Neutrophil (primary cell): ENCODE data around the gene MSI2.

Experiments used
- H3K27ac ChIP-seq: fragments of 200-600 bp; sonication (generic); 2 replicates; pipeline ENCODE4 v1.5.1; 2016; ENCODE audit warnings: mild to moderate bottlenecking, moderate library complexity
- H3K27me3 ChIP-seq: fragments of 200-600 bp; sonication (generic); 2 replicates; pipeline ENCODE4 v1.6.0; 2016; ENCODE audit warnings: mild to moderate bottlenecking
- H3K36me3 ChIP-seq: fragments of 200-600 bp; sonication (generic); 2 replicates; pipeline ENCODE4 v1.5.1; 2017
- H3K4me1 ChIP-seq, 2 experiments: fragments of 200-600 bp in 1 of 2; sonication (generic) in 1 of 2; 1 replicate in 1 of 2; 2 replicates in 1 of 2; pipeline versions ENCODE4 v1.5.1 to v1.6.1; 2013 to 2016; ENCODE audit warnings: low read depth in 1 of 2, low read length in 1 of 2, mild to moderate bottlenecking in 1 of 2, moderate library complexity in 1 of 2; ENCODE audit not compliant: control insufficient read depth in 1 of 2, insufficient read depth in 1 of 2
- H3K4me3 ChIP-seq, 2 experiments: fragments of 200-600 bp in 1 of 2; sonication (generic) in 1 of 2; 1 replicate in 1 of 2; 2 replicates in 1 of 2; pipeline ENCODE4 v1.5.1; 2013 to 2016; ENCODE audit warnings: low read depth in 1 of 2, low read length in 1 of 2, mild to moderate bottlenecking in 1 of 2, moderate library complexity in 1 of 2
- H3K9me3 ChIP-seq: fragments of 200-600 bp; sonication (generic); 2 replicates; pipeline ENCODE4 v1.5.1; 2016
- CTCF ChIP-seq: fragments of 200-600 bp; sonication (generic); IDR thresholded peaks from 2 replicates; pipeline ENCODE4 v1.5.1; 2016; ENCODE audit warnings: antibody characterized with exemption

MSI2 gene

GRCh38 chr17:57226793-57227192 is 29.5 kb upstream of the MSI2 start:
- Histone ChIP-seq H3K27ac (no peak overlapping the region), H3K36me3 (no peaks in the 10 kb centered on the region), H3K9me3 (no peaks in the 10 kb centered on the region), H3K27me3 (no peaks in the 10 kb centered on the region), H3K4me3 (no peak overlapping the region), H3K4me1 (no peaks in the 10 kb centered on the region)
- no peak for TF ChIP-seq CTCF

- no peaks in the 10 kb centered on the region for H3K27me3 ChIP-seq
- no peak overlapping the region for H3K27ac ChIP-seq
- no peak for TF ChIP-seq CTCF
- H3K9me3 ChIP-seq = no peaks in the 10 kb centered on the region
- H3K36me3 ChIP-seq = no peaks in the 10 kb centered on the region
- H3K4me1 ChIP-seq = no peaks in the 10 kb centered on the region
- H3K4me3 ChIP-seq = no peak overlapping the region
Measured at GRCh38 chr17:57228911-57229310, 27.4 kb upstream of the MSI2 start.

- Histone ChIP-seq H3K27me3 (no peaks in the 10 kb centered on the region), H3K36me3 (no peaks in the 10 kb centered on the region), H3K9me3 (no peaks in the 10 kb centered on the region), H3K27ac (no peak overlapping the region), H3K4me1 (no peaks in the 10 kb centered on the region), H3K4me3 (no peak overlapping the region)
- no peak for TF ChIP-seq CTCF
Measured at GRCh38 chr17:57234061-57234738, 22.1 kb upstream of the MSI2 start.

DNA sequence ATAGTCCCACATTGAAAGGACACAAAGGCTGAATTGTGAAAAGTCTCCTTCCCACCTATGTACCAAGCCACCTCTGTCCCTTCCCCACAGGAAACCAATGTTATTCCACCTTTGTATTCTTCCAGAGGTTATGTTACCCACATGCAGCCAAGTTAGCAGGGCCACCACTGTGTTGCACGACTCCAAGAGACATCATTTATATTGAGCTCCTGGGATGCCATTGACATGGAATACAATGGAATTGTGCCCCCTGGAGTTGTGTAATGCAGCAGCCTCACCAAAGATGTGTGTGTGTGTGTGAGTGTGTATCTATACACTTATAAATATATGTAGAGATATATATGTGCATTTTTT is 21.6 kb upstream of the MSI2 start:
- TF ChIP-seq CTCF = no peak

GRCh38 chr17:57235124-57235523 is 21.2 kb upstream of the MSI2 start:
- no peaks in the 10 kb centered on the region for H3K36me3 ChIP-seq
- H3K4me3 ChIP-seq = no peak overlapping the region
- TF ChIP-seq CTCF = no peak
- no peaks in the 10 kb centered on the region for H3K9me3 ChIP-seq
- no peaks in the 10 kb centered on the region for H3K27me3 ChIP-seq
- no peak overlapping the region for H3K27ac ChIP-seq
- H3K4me1 ChIP-seq = no peaks in the 10 kb centered on the region

More for the DNA sequence above, 21.6 kb upstream of the MSI2 start:
- no peaks in the 10 kb centered on the region for H3K9me3 ChIP-seq
- H3K36me3 ChIP-seq = no peaks in the 10 kb centered on the region
- no peaks in the 10 kb centered on the region for H3K4me1 ChIP-seq
- H3K27ac ChIP-seq = no peak overlapping the region
- no peak overlapping the region for H3K4me3 ChIP-seq
- no peaks in the 10 kb centered on the region for H3K27me3 ChIP-seq
